NCI-H2107 treated with DMSO at 0.1 percent for 48 hours (cell line): Measurements from ENCODE around the gene LAMTOR4.
"Not testable (repeated sequence)": the region's sequence is repeated elsewhere in the genome, so short reads cannot be mapped to it uniquely, and the experiment has no call there.

Source experiments
- DNase-seq: peaks from one replicate; lab custom pipeline; 2025; ENCODE audit not compliant: unreplicated experiment; lab: John Stamatoyannopoulos, UW

LAMTOR4 gene

DNA sequence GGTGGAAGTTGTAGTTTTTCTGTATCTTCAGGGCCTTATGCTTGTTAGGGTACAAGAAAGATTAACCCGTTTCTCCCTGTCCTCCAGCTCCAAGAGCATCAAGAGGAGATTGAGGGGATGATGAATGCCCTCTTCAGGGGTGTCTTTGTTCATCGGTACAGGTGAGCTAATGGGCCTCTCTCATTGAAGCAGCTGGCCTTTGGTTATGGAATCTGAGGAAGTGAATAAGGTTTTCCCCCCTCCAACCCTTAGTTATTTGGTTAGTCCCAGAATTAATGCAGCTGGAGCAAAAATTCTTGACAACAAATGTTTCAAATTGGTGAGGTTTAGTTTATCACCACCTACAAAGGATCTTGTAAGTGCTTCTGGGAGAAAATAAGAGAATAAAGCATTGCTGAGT is 46.5 kb downstream of the LAMTOR4 start:
- DNase-seq, result no peak

DNA sequence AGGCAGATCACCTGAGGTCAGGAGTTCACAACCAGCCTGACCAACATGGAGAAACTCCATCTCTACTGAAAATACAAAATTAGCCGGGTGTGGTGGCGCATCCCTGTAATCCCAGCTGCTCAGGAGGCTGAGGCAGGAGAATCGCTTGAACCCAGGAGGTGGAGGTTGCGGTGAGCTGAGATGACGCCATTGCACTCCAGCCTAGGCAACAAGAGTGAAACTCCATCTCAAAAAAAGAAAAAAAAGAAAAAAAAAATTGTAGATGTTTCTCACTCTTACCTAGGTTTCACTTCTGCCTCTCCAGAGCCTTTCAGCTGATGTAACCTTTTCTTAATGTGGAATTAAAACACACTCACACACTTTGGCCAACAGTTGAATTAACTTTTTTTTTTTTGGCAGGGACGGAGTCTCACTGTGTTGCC is 47.2 kb downstream of the LAMTOR4 start:
- not testable (repeated sequence) for DNase-seq

DNA sequence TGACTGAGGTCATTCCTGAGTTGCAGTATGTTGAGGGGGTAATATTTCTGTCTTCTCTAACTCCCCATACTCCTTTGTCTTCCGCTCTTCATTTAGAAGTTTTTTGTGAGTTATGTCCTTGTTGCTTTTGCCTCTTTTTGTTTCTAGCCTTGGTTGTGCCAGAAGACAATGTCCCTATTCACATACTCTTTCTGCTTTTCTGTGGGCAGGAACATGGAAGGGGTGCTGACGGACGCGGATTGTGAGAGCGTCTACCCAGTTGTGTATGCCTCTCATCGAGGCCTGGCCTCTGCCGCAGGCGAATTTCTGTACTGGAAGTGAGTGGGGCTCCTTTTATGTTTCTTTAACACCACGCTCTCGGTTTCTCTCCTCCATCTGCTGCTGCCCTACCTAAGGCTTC is 49.5 kb downstream of the LAMTOR4 start:
- DNase-seq, result no peak

DNA sequence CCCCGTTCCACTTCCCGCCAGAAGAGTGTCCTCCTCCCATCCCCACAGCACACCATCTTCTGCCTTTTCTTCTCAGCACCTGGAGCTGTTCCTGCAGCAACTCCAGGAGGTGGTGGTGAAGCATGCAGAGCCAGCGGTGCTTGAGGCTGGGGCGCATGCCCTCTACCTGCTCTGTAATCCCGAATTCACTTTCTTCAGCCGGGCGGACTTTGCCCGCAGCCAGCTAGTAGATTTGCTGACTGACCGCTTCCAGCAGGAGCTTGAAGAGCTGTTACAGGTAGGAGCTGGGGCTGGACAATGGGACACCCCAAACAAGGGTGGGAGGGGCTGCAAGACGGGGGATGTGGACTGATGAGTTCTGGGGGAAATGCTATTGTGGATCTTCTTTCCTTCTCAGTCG is 52.0 kb downstream of the LAMTOR4 start:
- no peak for DNase-seq
